Transverse colon (tissue), 4 donors: ENCODE results near the gene FIZ1. TPM values are rescaled to one million over a fixed set of nuclear protein-coding genes. Genes with fewer than 3 reads are reported as not detected.

Source experiments
- DNase-seq: peaks from one replicate; pipeline ENCODE4 v3.0.0-alpha.2; 2019
- H3K27ac ChIP-seq, 4 donors: fragments of 200-600 bp; sonication (generic); 2 replicates each; pipeline ENCODE4 v1.5.1; 2016 to 2018; ENCODE audit warnings: inconsistent platforms in 4 of 4
- H3K27me3 ChIP-seq: fragments of 200-600 bp; sonication (generic); 2 replicates; pipeline ENCODE4 v1.5.1; 2017; ENCODE audit warnings: inconsistent platforms
- H3K36me3 ChIP-seq, 4 donors: fragments of 200-600 bp; sonication (generic); 2 replicates each; pipeline ENCODE4 v1.5.1; 2017 to 2019; ENCODE audit warnings: inconsistent platforms in 4 of 4
- H3K4me1 ChIP-seq, 4 donors: fragments of 200-600 bp; sonication (generic); 2 replicates each; pipeline ENCODE4 v1.5.1; 2017 to 2020; ENCODE audit warnings: inconsistent platforms in 4 of 4
- H3K4me3 ChIP-seq, 4 donors: fragments of 200-600 bp; sonication (generic); 1 replicate in 1 of 4; 2 replicates in 3 of 4; pipeline versions ENCODE4 v1.5.1 to v1.6.1; 2017 to 2019; ENCODE audit warnings: inconsistent platforms in 4 of 4
- H3K9me3 ChIP-seq, 2 donors: fragments of 200-600 bp; sonication (generic); 2 replicates each; pipeline ENCODE4 v1.5.1; 2017 to 2019; ENCODE audit warnings: inconsistent platforms in 2 of 2
- CTCF ChIP-seq, 5 experiments: fragments of 200-600 bp in 3 of 5; fragments of 450-650 bp in 2 of 5; sonication (generic) in 3 of 5; IDR thresholded peaks; 1 replicate in 2 of 5; 2 replicates in 3 of 5; pipeline ENCODE4 v1.5.1; 2016 to 2017; ENCODE audit warnings: antibody characterized with exemption in 5 of 5, inconsistent platforms in 3 of 5, mild to moderate bottlenecking in 2 of 5, moderate library complexity in 1 of 5
- EP300 ChIP-seq: sonication (generic); formaldehyde crosslinking; IDR thresholded peaks from one replicate; pipeline ENCODE4 v1.6.1; 2017; ENCODE audit warnings: antibody characterized with exemption, low read depth
- POLR2A ChIP-seq: fragments of 450-650 bp; IDR thresholded peaks from one replicate; pipeline ENCODE4 v1.6.1; 2016; ENCODE audit warnings: antibody characterized with exemption, mild to moderate bottlenecking, moderate library complexity
- POLR2AphosphoS5 ChIP-seq, 3 donors: sonication (generic); formaldehyde crosslinking; IDR thresholded peaks; one replicate each; pipeline ENCODE4 v1.6.1; 2016; ENCODE audit warnings: antibody characterized with exemption in 3 of 3
- WGBS, 2 donors: methylation state at CpG; one replicate each; pipeline ENCODE4 v1.1.5; 2018; ENCODE audit warnings: low coverage in 1 of 2; 5-methylcytosine and 5-hydroxymethylcytosine counted together
- in situ Hi-C, 4 donors: fragments of 200-750 bp; cut with MboI; loops; one replicate each; pipeline versions ENCODE4 v1.15.0 to v1.15.1; 2017; ENCODE audit warnings: low sequenced_read_pairs in 3 of 4, low pct_ligation_motif_present in 1 of 4, low pct_unique_long_range_greater_than_20kb in 1 of 4
- intact Hi-C: fragments of 100-400 bp; cut with DNase I; formaldehyde crosslinking; loops from one replicate; pipeline ENCODE4 v1.15.1; 2023; ENCODE audit warnings: low total_unique reads
- total RNA-seq, 4 donors: library from RNA; depleted of rRNA; stranded (reverse); fragments of >200 nt; gene quantifications; one replicate each; pipeline ENCODE4 v1.1.0, GENCODE V29; 2016

Gene FIZ1
- total RNA-seq, 4 donors from 2014 or later, result 8.5 to 137 (median 18.3) TPM

- Histone ChIP-seq H3K4me1 (peaks cover 15 to 33% (median 20%) of the 10 kb centered on the region in 4 donors), H3K36me3 (no peaks in the 10 kb centered on the region), H3K4me3 (no peak overlapping the region), H3K27ac (peak overlapping the region; percentile 16 to 97 (median 56)), H3K27me3 (no peaks in the 10 kb centered on the region), H3K9me3 (no peaks in the 10 kb centered on the region)
- TF ChIP-seq POLR2AphosphoS5 (IDR thresholded peaks at IDR 0.05) (no peak), EP300 (no peak), CTCF (IDR thresholded peaks at IDR 0.05) (peak; percentile 85 to 96 (median 90)), POLR2A (no peak)
- WGBS, 2 donors, result 19 to 100% methylated on average over 1 to 3 of the region's 3 CpGs
- peak; percentile 94 for DNase-seq
- in situ Hi-C loops (no loop called here), intact Hi-C loops (loop anchor here (2.0 kb wide), 1 partner anchor 20 kb away; no protein-coding TSS in a partner anchor)
Measured at GRCh38 chr19:55632463-55632834, 33.1 kb upstream of the FIZ1 start.

- peaks cover 0 to 14% (median 6%) of the 10 kb centered on the region in 4 donors for H3K4me1 ChIP-seq
- no peaks in the 10 kb centered on the region for H3K9me3 ChIP-seq
- 73 to 83% methylated on average over 11 of the region's 11 CpGs for WGBS, 2 donors
- H3K4me3 ChIP-seq, result no peak overlapping the region
- no peak overlapping the region for H3K27ac ChIP-seq
- TF ChIP-seq CTCF (IDR thresholded peaks at IDR 0.05) (no peak), POLR2A (no peak), POLR2AphosphoS5 (IDR thresholded peaks at IDR 0.05) (no peak), EP300 (no peak)
- intact Hi-C loops, result no loop called here
- no peak for DNase-seq
- in situ Hi-C loops, result loop anchor here in 1 of 4 donors (10.0 kb wide), 1 partner anchor 112 kb away; no protein-coding TSS in a partner anchor
- peaks cover 0 to 5% (median 1%) of the 10 kb centered on the region in 4 donors for H3K36me3 ChIP-seq
- H3K27me3 ChIP-seq, result no peaks in the 10 kb centered on the region
Measured at GRCh38 chr19:55626350-55626749, 27.0 kb upstream of the FIZ1 start.

GRCh38 chr19:55625004-55625326, 25.6 kb upstream of the FIZ1 start:
- no peak for TF ChIP-seq POLR2A
- H3K4me3 ChIP-seq, result peak overlapping the region in 3 of 4 donors; percentile 42 to 74 (median 55)
- no peak for DNase-seq
- intact Hi-C loops, result no loop called here
- H3K4me1 ChIP-seq, result peaks cover 0 to 14% (median 6%) of the 10 kb centered on the region in 4 donors
- H3K27ac ChIP-seq, result peak overlapping the region; percentile 90 to 98 (median 94)
- H3K9me3 ChIP-seq, result no peaks in the 10 kb centered on the region
- 46 to 68% methylated on average over 11 of the region's 11 CpGs for WGBS, 2 donors
- in situ Hi-C loops, result loop anchor here in 1 of 4 donors (10.0 kb wide), 1 partner anchor 110 kb away; no protein-coding TSS in a partner anchor
- no peaks in the 10 kb centered on the region for H3K27me3 ChIP-seq
- H3K36me3 ChIP-seq, result peaks cover 0 to 5% (median 1%) of the 10 kb centered on the region in 4 donors

GRCh38 chr19:55624109-55625003, 25.0 kb upstream of the FIZ1 start, which contains the start of gene ZNF784:
Gene ZNF784, minus strand, starts transcription at chr19:55624566. Its CDS starts 5 bp downstream, at chr19:55624561.
- Histone ChIP-seq H3K27me3 (no peaks in the 10 kb centered on the region), H3K9me3 (no peaks in the 10 kb centered on the region), H3K4me1 (peaks cover 0 to 14% (median 6%) of the 10 kb centered on the region in 4 donors), H3K4me3 (peak within 1 kb of the TSS; percentile 42 to 74 (median 61)), H3K27ac (peak within 1 kb of the TSS; percentile 90 to 98 (median 94)), H3K36me3 (peaks cover 0 to 5% (median 1%) of the 10 kb centered on the region in 4 donors)
- peak; percentile 95 for DNase-seq
- in situ Hi-C loops (loop anchor here in 1 of 4 donors (10.0 kb wide), 1 partner anchor 110 kb away; no protein-coding TSS in a partner anchor), intact Hi-C loops (no loop called here)
- WGBS, 2 donors, result 3% methylated on average over 30 of the region's 56 CpGs; no CpG with 5 or more reads in 1 of the 2 donors
- TF ChIP-seq CTCF (IDR thresholded peaks at IDR 0.05) (no peak), POLR2A (peak; percentile 77), EP300 (no peak), POLR2AphosphoS5 (IDR thresholded peaks at IDR 0.05) (peak; percentile 63 to 76 (median 71))
